Measurements from ENCODE around the gene NUP93. TPM values are rescaled to one million over a fixed set of nuclear protein-coding genes. Genes with fewer than 3 reads are reported as not detected.

The NUP93 gene
- total RNA-seq, 1 experiment from 2014 or later: 165 TPM

GRCh38 chr16:56713794-56714193 lies 16.1 kb upstream of the NUP93 start:
- Histone ChIP-seq H3K18ac (ENCODE audit: insufficient read length, low read depth, low read length) (no peak overlapping the region), H2BK20ac (ENCODE audit: low read depth, low read length, poor library complexity, severe bottlenecking) (no peak overlapping the region), H4K20me1 (ENCODE audit: control insufficient read depth, insufficient read depth, insufficient read length) (no peaks in the 10 kb centered on the region), H3K79me2 (ENCODE audit: insufficient read depth, low read length) (no peaks in the 10 kb centered on the region), H3K56ac (ENCODE audit: insufficient read length, low read depth, low read length) (no peak overlapping the region), H3K9ac (ENCODE audit: extremely low read depth, insufficient read length, low read length) (no peak overlapping the region), H3K14ac (ENCODE audit: insufficient read depth, low read length) (no peak overlapping the region), H3K27me3 (ENCODE audit: insufficient read depth, low read length) (no peaks in the 10 kb centered on the region; the same call in 1 of the 2 replicates), H4K8ac (replicated peaks; ENCODE audit: insufficient read length, low read depth, low read length) (no peak overlapping the region), H3K23me2 (ENCODE audit: insufficient read length, low read depth, low read length, poor library complexity, severe bottlenecking) (no peaks in the 10 kb centered on the region), H3K9me3 (ENCODE audit: control insufficient read depth, low read depth, low read length) (no peaks in the 10 kb centered on the region), H3K27ac (ENCODE audit: insufficient read length, low read depth, low read length) (no peak overlapping the region), H2AK5ac (ENCODE audit: insufficient read length, low read length) (no peak overlapping the region), H3K23ac (ENCODE audit: insufficient read length, low read depth, low read length) (no peak overlapping the region), H4K5ac (ENCODE audit: insufficient read length, low read depth, low read length) (no peak overlapping the region), H2BK120ac (ENCODE audit: low read depth, low read length, poor library complexity, severe bottlenecking) (no peak overlapping the region), H3K4ac (ENCODE audit: low read depth, low read length) (no peak overlapping the region), H3K4me2 (ENCODE audit: insufficient read depth, insufficient read length, low read length) (no peak overlapping the region), H4K91ac (ENCODE audit: insufficient read length, low read depth, low read length) (no peak overlapping the region), H2AFZ (ENCODE audit: low read length) (no peak overlapping the region), H2BK15ac (ENCODE audit: low read depth, low read length) (no peak overlapping the region), H3T11ph (ENCODE audit: low read length) (no peak overlapping the region), H2BK5ac (ENCODE audit: insufficient read length, low read length) (no peak overlapping the region), H2BK12ac (ENCODE audit: insufficient read length, low read depth, low read length) (no peak overlapping the region), H3K4me1 (ENCODE audit: insufficient read depth, low read length) (no peaks in the 10 kb centered on the region), H3K79me1 (ENCODE audit: insufficient read depth, low read depth, low read length, poor library complexity, severe bottlenecking) (no peaks in the 10 kb centered on the region)
- Mint-ChIP-seq H3K4me1 (peaks cover 12 to 15% of the 10 kb centered on the region in 2 experiments), H3K27ac (no peak overlapping the region), H3K36me3 (ENCODE audit: insufficient read depth in 1 of 3, low read depth in 3 of 3) (no peaks in the 10 kb centered on the region), H3K27me3 (ENCODE audit: low read depth) (peaks cover 48% of the 10 kb centered on the region), H3K9me3 (peaks cover 0 to 4% of the 10 kb centered on the region in 2 experiments; a peak in 2 of 5 replicates), H3K4me3 (no peak overlapping the region)
- no CpG with 5 or more reads among the region's 2 CpGs for WGBS (ENCODE audit: extremely low coverage, insufficient read length, low lambda C conversion rate)
- TF ChIP-seq, protein P1, sequence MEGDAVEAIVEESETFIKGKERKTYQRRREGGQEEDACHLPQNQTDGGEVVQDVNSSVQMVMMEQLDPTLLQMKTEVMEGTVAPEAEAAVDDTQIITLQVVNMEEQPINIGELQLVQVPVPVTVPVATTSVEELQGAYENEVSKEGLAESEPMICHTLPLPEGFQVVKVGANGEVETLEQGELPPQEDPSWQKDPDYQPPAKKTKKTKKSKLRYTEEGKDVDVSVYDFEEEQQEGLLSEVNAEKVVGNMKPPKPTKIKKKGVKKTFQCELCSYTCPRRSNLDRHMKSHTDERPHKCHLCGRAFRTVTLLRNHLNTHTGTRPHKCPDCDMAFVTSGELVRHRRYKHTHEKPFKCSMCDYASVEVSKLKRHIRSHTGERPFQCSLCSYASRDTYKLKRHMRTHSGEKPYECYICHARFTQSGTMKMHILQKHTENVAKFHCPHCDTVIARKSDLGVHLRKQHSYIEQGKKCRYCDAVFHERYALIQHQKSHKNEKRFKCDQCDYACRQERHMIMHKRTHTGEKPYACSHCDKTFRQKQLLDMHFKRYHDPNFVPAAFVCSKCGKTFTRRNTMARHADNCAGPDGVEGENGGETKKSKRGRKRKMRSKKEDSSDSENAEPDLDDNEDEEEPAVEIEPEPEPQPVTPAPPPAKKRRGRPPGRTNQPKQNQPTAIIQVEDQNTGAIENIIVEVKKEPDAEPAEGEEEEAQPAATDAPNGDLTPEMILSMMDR (conservative IDR thresholded peaks at IDR 0.05): no peak
- DNase-seq: no peak

Measured in H9 (cell line).